ENCODE data around the gene TMPRSS9.

The TMPRSS9 gene

GRCh38 chr19:2423071-2423914, 63.2 kb downstream of the TMPRSS9 start:
- no peak for FAIRE-seq

DNA sequence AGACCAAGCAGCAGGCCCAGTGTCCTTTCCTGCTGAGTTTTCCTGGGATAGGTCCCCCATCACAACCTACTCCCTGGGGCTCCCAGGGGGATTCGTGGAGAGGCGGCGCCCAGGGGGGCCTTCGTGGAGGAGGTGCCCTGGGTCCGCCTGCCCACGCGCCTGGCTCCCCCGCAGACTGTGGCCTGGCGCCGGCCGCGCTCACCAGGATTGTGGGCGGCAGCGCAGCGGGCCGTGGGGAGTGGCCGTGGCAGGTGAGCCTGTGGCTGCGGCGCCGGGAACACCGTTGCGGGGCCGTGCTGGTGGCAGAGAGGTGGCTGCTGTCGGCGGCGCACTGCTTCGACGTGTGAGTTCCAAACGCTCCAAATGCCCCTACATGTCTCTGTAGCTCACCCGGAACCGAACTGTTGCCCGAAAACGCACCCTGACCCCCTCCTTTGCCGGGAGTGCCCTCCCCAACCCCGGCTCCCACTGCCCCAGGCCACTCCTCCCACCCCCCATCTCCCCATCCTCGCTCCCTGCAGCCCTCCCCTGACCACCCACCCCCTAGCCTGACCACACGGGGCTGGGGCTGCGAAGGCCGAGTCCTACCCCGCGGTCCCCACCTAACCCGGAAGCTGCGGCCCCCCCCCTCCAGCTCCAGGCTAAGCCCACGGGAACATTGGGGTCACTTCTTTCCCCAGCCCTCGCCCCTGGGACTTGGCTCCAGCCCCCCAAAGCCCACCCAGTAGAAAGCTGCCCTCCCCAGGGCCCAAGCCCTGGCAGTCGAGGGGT, 64.0 kb downstream of the TMPRSS9 start:
- no peak for FAIRE-seq

GRCh38 chr19:2424686-2425621, 64.9 kb downstream of the TMPRSS9 start:
- no peak for FAIRE-seq

- no peak for FAIRE-seq
Observed at GRCh38 chr19:2425622-2426581, 65.8 kb downstream of the TMPRSS9 start.

DNA sequence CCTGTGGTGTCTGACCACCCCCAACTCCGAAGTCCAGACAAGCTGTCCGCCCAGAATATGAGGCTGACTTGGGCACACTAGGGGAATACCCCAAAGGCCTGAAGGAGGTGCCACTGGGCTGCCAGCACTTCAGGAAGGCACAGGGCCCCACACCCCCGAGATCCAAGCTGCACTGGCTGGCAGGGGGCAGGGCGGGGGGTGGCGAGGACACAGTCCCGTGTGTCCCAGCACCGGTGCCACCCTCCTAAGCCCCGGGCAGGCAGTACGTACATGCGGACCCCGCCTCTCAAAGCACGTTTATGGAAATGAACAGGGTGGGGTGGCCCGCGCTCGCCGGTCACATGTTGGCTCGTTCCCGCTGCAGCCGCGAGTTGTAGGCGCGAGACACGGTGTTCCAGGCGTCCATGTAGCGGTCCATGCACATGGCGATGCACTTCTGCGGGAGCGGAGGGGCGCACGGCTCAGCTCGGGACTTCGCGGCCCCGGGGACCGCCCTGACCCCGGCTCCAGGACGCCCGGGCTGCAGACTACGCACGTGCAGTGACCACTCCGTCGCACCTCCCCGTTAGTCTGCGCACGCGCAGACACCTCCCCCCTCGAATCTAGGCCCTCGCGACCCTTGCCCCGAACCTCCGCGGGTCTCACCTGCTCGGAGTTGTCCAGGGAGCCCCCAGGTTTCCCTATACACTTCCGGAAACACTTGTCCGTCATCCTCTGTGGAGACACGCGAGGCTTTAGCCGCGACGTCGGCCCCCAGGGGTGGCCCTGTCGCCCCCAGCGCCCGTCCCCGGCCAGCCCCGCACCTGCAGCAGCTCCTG, 66.8 kb downstream of the TMPRSS9 start:
- no peak for FAIRE-seq

GRCh38 chr19:2427429-2428320, 67.6 kb downstream of the TMPRSS9 start, which contains the start of gene TIMM13:
TIMM13 (minus strand) TSS chr19:2427586; CDS start chr19:2427533, 53 bp downstream.
- peak; percentile 58 for FAIRE-seq

DNA sequence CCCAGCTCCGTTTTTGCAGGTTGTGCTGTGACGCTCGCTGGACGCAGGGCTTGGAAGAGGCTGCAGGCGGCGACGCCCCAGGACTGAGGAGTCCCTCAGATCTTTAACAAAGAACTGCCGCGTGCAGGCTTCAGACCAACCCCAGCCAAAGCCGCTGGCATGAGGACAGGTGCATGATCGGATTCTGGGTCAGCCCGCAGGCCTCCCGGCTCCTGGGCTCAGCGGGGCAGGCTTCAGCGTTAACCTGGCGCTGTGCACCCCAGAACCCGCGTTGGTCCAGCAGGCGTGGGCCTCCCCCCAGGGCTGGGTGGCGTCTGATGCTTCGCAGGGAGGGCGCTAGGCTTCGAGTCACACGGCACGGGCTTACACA, 68.2 kb downstream of the TMPRSS9 start:
- no peak for FAIRE-seq

GRCh38 chr19:2428756-2429711, 69.0 kb downstream of the TMPRSS9 start:
- no peak for FAIRE-seq

- no peak for FAIRE-seq
Observed at GRCh38 chr19:2429917-2430535, 70.0 kb downstream of the TMPRSS9 start.

GRCh38 chr19:2431318-2432055, 71.4 kb downstream of the TMPRSS9 start:
- no peak for FAIRE-seq

- FAIRE-seq, result no peak
Observed at GRCh38 chr19:2432131-2432848, 72.2 kb downstream of the TMPRSS9 start.

- no peak for FAIRE-seq
Observed at GRCh38 chr19:2433854-2434253, 73.8 kb downstream of the TMPRSS9 start.

DNA sequence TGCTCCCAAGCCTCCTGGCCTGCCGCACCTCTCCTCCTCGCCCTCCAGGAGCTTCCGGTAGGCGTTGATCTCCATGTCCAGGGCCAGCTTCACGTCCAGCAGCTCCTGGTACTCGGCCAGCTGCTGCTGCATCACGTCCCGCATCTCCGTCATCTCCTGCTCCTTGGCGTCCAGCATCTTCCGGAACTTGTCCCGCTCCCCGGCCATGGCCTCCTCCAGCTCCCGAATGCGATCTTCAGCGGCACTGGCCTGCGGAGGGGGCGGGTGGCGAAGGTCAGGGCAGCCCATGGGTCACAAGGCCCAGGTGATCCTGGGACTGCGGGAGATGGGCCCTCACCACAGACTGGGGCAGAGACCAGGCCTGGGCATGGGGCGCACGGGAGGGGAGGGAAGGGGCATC, 74.2 kb downstream of the TMPRSS9 start:
- no peak for FAIRE-seq

DNA sequence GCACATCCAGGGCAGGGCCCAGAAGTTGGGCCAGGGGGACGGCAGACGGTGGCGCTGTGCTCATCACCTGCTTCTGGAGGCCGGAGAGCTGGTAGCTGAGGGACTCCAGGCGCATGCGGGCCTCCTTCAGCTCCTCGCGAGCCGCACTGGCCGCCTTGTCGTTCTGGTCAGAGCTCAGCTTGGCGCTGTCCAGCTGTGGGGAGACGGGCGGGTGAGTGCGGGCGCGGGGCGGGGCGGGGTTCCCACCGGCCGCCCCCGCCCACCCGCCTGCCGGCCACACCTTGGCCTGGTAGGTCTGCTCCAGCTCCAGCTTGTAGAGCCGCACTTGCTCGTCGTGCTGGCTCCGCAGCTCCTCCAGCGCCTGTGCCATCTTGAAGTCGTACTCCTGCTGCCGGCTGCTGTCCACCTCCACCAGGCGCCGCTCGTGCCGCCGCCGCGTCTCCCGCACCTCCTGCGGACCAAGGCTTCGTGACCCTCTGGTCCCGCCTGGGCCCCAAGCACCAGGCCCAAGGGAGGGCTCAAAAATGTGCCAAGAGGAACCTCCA, 74.7 kb downstream of the TMPRSS9 start:
- FAIRE-seq, result no peak

DNA sequence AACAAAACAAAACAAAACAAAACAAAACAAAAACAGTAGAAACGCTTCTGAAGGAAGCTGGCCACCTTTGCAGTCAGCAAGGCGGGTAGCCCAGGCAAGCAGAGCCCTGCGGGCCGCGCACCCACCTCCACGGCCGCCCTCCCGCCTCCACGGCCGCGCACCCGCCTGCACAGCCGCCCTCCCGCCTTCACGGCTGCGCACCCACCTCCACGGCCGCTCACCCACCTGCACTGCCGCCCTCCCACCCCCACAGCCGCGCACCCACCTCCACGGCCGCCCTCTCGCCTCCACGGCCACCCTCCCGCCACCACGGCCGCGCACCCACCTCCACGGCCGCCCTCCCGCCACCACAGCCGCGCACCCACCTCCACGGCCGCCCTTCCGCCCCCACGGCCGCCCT, 76.3 kb downstream of the TMPRSS9 start:
- no peak for FAIRE-seq

DNA sequence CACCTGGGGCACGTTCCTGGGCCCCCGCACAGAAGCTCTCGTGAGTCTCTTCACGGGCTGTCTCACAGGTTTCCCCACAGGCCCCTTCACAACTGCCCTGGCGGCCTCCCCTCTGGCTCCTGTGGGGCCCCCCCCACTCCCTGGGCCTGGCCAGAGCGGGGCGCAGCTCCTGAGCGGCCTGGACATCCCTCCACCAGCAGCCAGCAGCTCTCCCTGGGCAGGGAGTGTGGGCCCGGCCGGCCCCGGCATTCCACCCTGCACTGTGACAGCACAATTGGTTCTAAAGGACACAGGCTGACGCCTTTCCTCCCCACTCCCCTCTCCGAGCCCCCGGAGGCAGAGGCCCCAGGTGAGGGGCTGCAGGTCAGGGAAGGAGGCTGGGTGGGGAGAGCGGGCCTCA, 76.9 kb downstream of the TMPRSS9 start:
- no peak for FAIRE-seq
